ENCODE data around the gene DPP4. TPM values are rescaled to one million over a fixed set of nuclear protein-coding genes. Genes with fewer than 3 reads are reported as not detected.

Gene DPP4
- total and polyA plus RNA-seq, 2 experiments from 2014 or later: 31.6 to 39.9 TPM

GRCh38 chr2:162107361-162107901 lies 33.4 kb upstream of the DPP4 start:
- Histone ChIP-seq H2AFZ (no peak overlapping the region), H3F3A (ENCODE audit: insufficient read depth) (peaks cover 3% of the 10 kb centered on the region; the same call in 1 of the 2 replicates), H3K9ac (no peak overlapping the region), H3K4me1 (ENCODE audit: insufficient read depth) (peaks cover 10% of the 10 kb centered on the region; the same call in 1 of the 2 replicates), H3K79me2 (ENCODE audit: insufficient read depth) (no peaks in the 10 kb centered on the region), H3K4me2 (ENCODE audit: unreplicated experiment) (no peak overlapping the region), H3K36me3 (ENCODE audit: low read depth) (no peaks in the 10 kb centered on the region), H3K4me3 (no peak overlapping the region), H3K27ac (no peak overlapping the region), H3K9me2 (ENCODE audit: insufficient read depth) (no peaks in the 10 kb centered on the region), H3K27me3 (replicated peaks; ENCODE audit: insufficient read depth) (no peaks in the 10 kb centered on the region), H4K20me1 (ENCODE audit: insufficient read depth) (no peaks in the 10 kb centered on the region), H3K9me3 (ENCODE audit: low read depth) (no peaks in the 10 kb centered on the region)
- TF ChIP-seq EZH2phosphoT487 (IDR thresholded peaks at IDR 0.05; ENCODE audit: insufficient read depth, low read depth) (no peak), EZH2 (IDR thresholded peaks at IDR 0.05; ENCODE audit: insufficient read depth, poor library complexity, severe bottlenecking) (no peak)
- no peak for DNase-seq
- in situ Hi-C loops (cut with MboI): no loop called here
- 96 to 97% methylated on average over 4 of the region's 4 CpGs for WGBS, 2 experiments (ENCODE audit: low coverage in 1 of 2, low lambda C conversion rate in 2 of 2, missing lambda C conversion rate in 2 of 2)

GRCh38 chr2:162106746-162107145 lies 32.7 kb upstream of the DPP4 start:
- no peak overlapping the region for H3K4me2 ChIP-seq (ENCODE audit: unreplicated experiment)
- in situ Hi-C loops (cut with MboI): no loop called here
- H4K20me1 ChIP-seq (ENCODE audit: insufficient read depth): no peaks in the 10 kb centered on the region
- no peaks in the 10 kb centered on the region for H3K36me3 ChIP-seq (ENCODE audit: low read depth)
- no peak for DNase-seq
- no peaks in the 10 kb centered on the region for H3K79me2 ChIP-seq (ENCODE audit: insufficient read depth)
- H3K9ac ChIP-seq: no peak overlapping the region
- WGBS, 2 experiments (ENCODE audit: low coverage in 1 of 2, low lambda C conversion rate in 2 of 2, missing lambda C conversion rate in 2 of 2): 94 to 95% methylated on average over 1 of the region's 1 CpG
- no peaks in the 10 kb centered on the region for H3K9me2 ChIP-seq (ENCODE audit: insufficient read depth)
- H3K4me3 ChIP-seq: no peak overlapping the region
- H3K9me3 ChIP-seq (ENCODE audit: low read depth): no peaks in the 10 kb centered on the region
- H3K27ac ChIP-seq: peak overlapping the region; percentile 9; the same call in 1 of the 2 replicates
- H3F3A ChIP-seq (ENCODE audit: insufficient read depth): peaks cover 3% of the 10 kb centered on the region; the same call in 1 of the 2 replicates
- H3K4me1 ChIP-seq (ENCODE audit: insufficient read depth): peaks cover 10% of the 10 kb centered on the region; the same call in 1 of the 2 replicates
- no peaks in the 10 kb centered on the region for H3K27me3 ChIP-seq (replicated peaks; ENCODE audit: insufficient read depth)
- no peak overlapping the region for H2AFZ ChIP-seq
- TF ChIP-seq EZH2 (IDR thresholded peaks at IDR 0.05; ENCODE audit: insufficient read depth, poor library complexity, severe bottlenecking) (no peak), EZH2phosphoT487 (IDR thresholded peaks at IDR 0.05; ENCODE audit: insufficient read depth, low read depth) (no peak)

GRCh38 chr2:162106146-162106551 lies 32.1 kb upstream of the DPP4 start:
- Histone ChIP-seq H3K9ac (no peak overlapping the region), H3K4me3 (no peak overlapping the region), H3K4me2 (ENCODE audit: unreplicated experiment) (peak overlapping the region; percentile 38), H3K9me2 (ENCODE audit: insufficient read depth) (no peaks in the 10 kb centered on the region), H3K27ac (peak overlapping the region; percentile 9; the same call in 1 of the 2 replicates), H3K27me3 (replicated peaks; ENCODE audit: insufficient read depth) (no peaks in the 10 kb centered on the region), H3K4me1 (ENCODE audit: insufficient read depth) (peaks cover 10% of the 10 kb centered on the region; the same call in 1 of the 2 replicates), H2AFZ (no peak overlapping the region), H3K79me2 (ENCODE audit: insufficient read depth) (no peaks in the 10 kb centered on the region), H3K36me3 (ENCODE audit: low read depth) (no peaks in the 10 kb centered on the region), H4K20me1 (ENCODE audit: insufficient read depth) (no peaks in the 10 kb centered on the region), H3F3A (ENCODE audit: insufficient read depth) (peaks cover 3% of the 10 kb centered on the region; the same call in 1 of the 2 replicates), H3K9me3 (ENCODE audit: low read depth) (no peaks in the 10 kb centered on the region)
- TF ChIP-seq EZH2 (IDR thresholded peaks at IDR 0.05; ENCODE audit: insufficient read depth, poor library complexity, severe bottlenecking) (no peak), EZH2phosphoT487 (IDR thresholded peaks at IDR 0.05; ENCODE audit: insufficient read depth, low read depth) (0 out of 2 replicates have a peak, but pooled peaks have one; percentile 60)
- peak; percentile 63 for DNase-seq
- in situ Hi-C loops (cut with MboI): no loop called here
- 19% methylated on average over 3 of the region's 3 CpGs for WGBS, 2 experiments (ENCODE audit: low coverage in 1 of 2, low lambda C conversion rate in 2 of 2, missing lambda C conversion rate in 2 of 2)

GRCh38 chr2:162103443-162104009 lies 29.5 kb upstream of the DPP4 start:
- TF ChIP-seq EZH2phosphoT487 (IDR thresholded peaks at IDR 0.05; ENCODE audit: insufficient read depth, low read depth) (no peak), EZH2 (IDR thresholded peaks at IDR 0.05; ENCODE audit: insufficient read depth, poor library complexity, severe bottlenecking) (no peak)
- Histone ChIP-seq H3K79me2 (ENCODE audit: insufficient read depth) (no peaks in the 10 kb centered on the region), H3K27ac (no peak overlapping the region), H4K20me1 (ENCODE audit: insufficient read depth) (no peaks in the 10 kb centered on the region), H3K9me2 (ENCODE audit: insufficient read depth) (no peaks in the 10 kb centered on the region), H3K36me3 (ENCODE audit: low read depth) (no peaks in the 10 kb centered on the region), H3K4me2 (ENCODE audit: unreplicated experiment) (no peak overlapping the region), H2AFZ (no peak overlapping the region), H3K4me1 (ENCODE audit: insufficient read depth) (peaks cover 10% of the 10 kb centered on the region; the same call in 1 of the 2 replicates), H3K4me3 (no peak overlapping the region), H3K27me3 (replicated peaks; ENCODE audit: insufficient read depth) (no peaks in the 10 kb centered on the region), H3K9ac (no peak overlapping the region), H3F3A (ENCODE audit: insufficient read depth) (peaks cover 3% of the 10 kb centered on the region; the same call in 1 of the 2 replicates), H3K9me3 (ENCODE audit: low read depth) (no peaks in the 10 kb centered on the region)
- in situ Hi-C loops (cut with MboI): no loop called here
- 76 to 83% methylated on average over 3 of the region's 3 CpGs for whole genome bisulfite sequencing, 2 experiments (ENCODE audit: low coverage in 1 of 2, low lambda C conversion rate in 2 of 2, missing lambda C conversion rate in 2 of 2)
- DNase-seq: no peak
